ENCODE data around the gene IQSEC3.

The IQSEC3 gene

DNA sequence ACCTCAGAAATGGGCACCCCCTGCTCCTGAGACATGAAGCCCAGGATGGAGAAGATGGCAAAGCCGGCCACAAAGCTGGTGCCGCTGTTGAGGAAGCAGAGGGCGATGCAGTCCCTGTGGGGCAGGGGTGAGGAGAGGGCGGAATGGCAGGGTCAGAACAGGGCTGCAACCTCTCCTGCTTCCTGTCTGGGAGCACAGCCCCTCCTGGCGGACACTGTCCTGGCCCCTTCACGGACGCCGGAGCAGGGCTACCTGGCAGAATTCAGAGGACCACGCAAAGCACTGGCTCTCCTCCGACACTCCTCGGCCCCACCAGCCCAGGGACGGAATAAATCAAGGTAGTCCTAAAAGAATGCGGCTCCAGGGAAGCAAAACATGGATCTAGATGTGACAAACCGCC is 159.8 kb downstream of the IQSEC3 start:
- TF ChIP-seq, protein P1, sequence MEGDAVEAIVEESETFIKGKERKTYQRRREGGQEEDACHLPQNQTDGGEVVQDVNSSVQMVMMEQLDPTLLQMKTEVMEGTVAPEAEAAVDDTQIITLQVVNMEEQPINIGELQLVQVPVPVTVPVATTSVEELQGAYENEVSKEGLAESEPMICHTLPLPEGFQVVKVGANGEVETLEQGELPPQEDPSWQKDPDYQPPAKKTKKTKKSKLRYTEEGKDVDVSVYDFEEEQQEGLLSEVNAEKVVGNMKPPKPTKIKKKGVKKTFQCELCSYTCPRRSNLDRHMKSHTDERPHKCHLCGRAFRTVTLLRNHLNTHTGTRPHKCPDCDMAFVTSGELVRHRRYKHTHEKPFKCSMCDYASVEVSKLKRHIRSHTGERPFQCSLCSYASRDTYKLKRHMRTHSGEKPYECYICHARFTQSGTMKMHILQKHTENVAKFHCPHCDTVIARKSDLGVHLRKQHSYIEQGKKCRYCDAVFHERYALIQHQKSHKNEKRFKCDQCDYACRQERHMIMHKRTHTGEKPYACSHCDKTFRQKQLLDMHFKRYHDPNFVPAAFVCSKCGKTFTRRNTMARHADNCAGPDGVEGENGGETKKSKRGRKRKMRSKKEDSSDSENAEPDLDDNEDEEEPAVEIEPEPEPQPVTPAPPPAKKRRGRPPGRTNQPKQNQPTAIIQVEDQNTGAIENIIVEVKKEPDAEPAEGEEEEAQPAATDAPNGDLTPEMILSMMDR (conservative IDR thresholded peaks at IDR 0.05; ENCODE audit: low read depth, low read length), result no peak
- no peak overlapping the region for H3K4me3 ChIP-seq (ENCODE audit: low read length)
- no peak for DNase-seq (ENCODE audit: low read depth)

GRCh38 chr12:227286-227915 is 160.8 kb downstream of the IQSEC3 start:
- TF ChIP-seq, protein P1 (conservative IDR thresholded peaks at IDR 0.05; ENCODE audit: low read depth, low read length), result no peak
- DNase-seq (ENCODE audit: low read depth), result no peak
- no peak overlapping the region for H3K4me3 ChIP-seq (ENCODE audit: low read length)

All from retinal pigment epithelial cell (primary cell).